GM23338 (cell line): ENCODE data around the gene BNIP3. TPM values are rescaled to one million over a fixed set of nuclear protein-coding genes. Genes with fewer than 3 reads are reported as not detected.

Experiments used
- ATAC-seq: fragments of 200-7000 bp; cut with Tn5 transposase; 3 replicates; pipeline ENCODE4 v1.9.1; 2020
- DNase-seq: peaks from one replicate; pipeline ENCODE4 v3.0.0-alpha.2; 2015; ENCODE audit warnings: low spot score
- H2AFZ ChIP-seq: fragments of 200-600 bp; sonication (generic); 2 replicates; pipeline ENCODE4 v1.8.0; 2016; ENCODE audit warnings: antibody characterized with exemption, mild to moderate bottlenecking, moderate library complexity
- H3F3A ChIP-seq: fragments of 200-600 bp; sonication (generic); replicated peaks from 2 replicates; pipeline ENCODE4 v1.8.0; 2017; ENCODE audit warnings: antibody characterized with exemption, mixed run types, low read depth
- H3K27ac ChIP-seq: fragments of 200-600 bp; sonication (generic); 2 replicates; pipeline ENCODE4 v1.6.1; 2016; ENCODE audit warnings: low read depth
- H3K27me3 ChIP-seq: fragments of 200-600 bp; sonication (generic); 2 replicates; pipeline ENCODE4 v1.8.0; 2016; ENCODE audit warnings: mild to moderate bottlenecking, mixed run types, moderate library complexity; ENCODE audit not compliant: insufficient read depth
- H3K36me3 ChIP-seq: fragments of 200-600 bp; sonication (generic); 2 replicates; pipeline ENCODE4 v1.8.0; 2016; ENCODE audit warnings: mild to moderate bottlenecking; ENCODE audit not compliant: insufficient read depth
- H3K4me1 ChIP-seq: fragments of 200-600 bp; sonication (generic); 2 replicates; pipeline ENCODE4 v1.8.0; 2016; ENCODE audit warnings: mild to moderate bottlenecking, moderate library complexity; ENCODE audit not compliant: insufficient read depth
- H3K4me2 ChIP-seq: fragments of 200-600 bp; sonication (generic); 2 replicates; pipeline ENCODE4 v1.7.1; 2017; ENCODE audit warnings: mixed run types
- H3K4me3 ChIP-seq: fragments of 200-600 bp; sonication (generic); 2 replicates; pipeline ENCODE4 v1.6.1; 2016; ENCODE audit warnings: mixed run types
- H3K79me2 ChIP-seq: fragments of 200-600 bp; sonication (generic); replicated peaks from 2 replicates; pipeline ENCODE4 v1.8.0; 2017; ENCODE audit warnings: mild to moderate bottlenecking; ENCODE audit not compliant: insufficient read depth
- H3K9me2 ChIP-seq: fragments of 200-600 bp; sonication (generic); 2 replicates; pipeline ENCODE4 v1.8.0; 2017; ENCODE audit not compliant: insufficient read depth
- H4K20me1 ChIP-seq: fragments of 200-600 bp; sonication (generic); replicated peaks from 2 replicates; pipeline ENCODE4 v1.8.0; 2017; ENCODE audit warnings: mild to moderate bottlenecking; ENCODE audit not compliant: insufficient read depth
- H3K27ac Mint-ChIP-seq: 2 replicates; pipeline ENCODE4 v1.8.0; 2020; ENCODE audit warnings: inconsistent platforms, mild to moderate bottlenecking, moderate library complexity, mixed read lengths
- H3K27me3 Mint-ChIP-seq: 3 replicates; pipeline ENCODE4 v1.8.0; 2022; ENCODE audit warnings: low read depth, mild to moderate bottlenecking, moderate library complexity, mixed read lengths, inconsistent platforms; ENCODE audit not compliant: insufficient read depth, poor library complexity
- H3K36me3 Mint-ChIP-seq: 3 replicates; pipeline ENCODE4 v1.8.0; 2021; ENCODE audit warnings: low read depth, mild to moderate bottlenecking, inconsistent platforms, moderate library complexity, mixed read lengths
- H3K4me1 Mint-ChIP-seq: 3 replicates; pipeline ENCODE4 v1.8.0; 2020; ENCODE audit warnings: mild to moderate bottlenecking, inconsistent platforms, mixed read lengths
- H3K4me3 Mint-ChIP-seq: 3 replicates; pipeline ENCODE4 v1.8.0; 2021; ENCODE audit warnings: moderate library complexity, mild to moderate bottlenecking, inconsistent platforms, mixed read lengths
- H3K9me3 Mint-ChIP-seq: 3 replicates; pipeline ENCODE4 v1.8.0; 2020; ENCODE audit warnings: moderate library complexity, mild to moderate bottlenecking, inconsistent platforms, mixed read lengths
- CTCF ChIP-seq, 2 experiments: fragments of 200-600 bp in 1 of 2; sonication (generic) in 1 of 2; conservative IDR thresholded peaks; 2 replicates each; pipeline versions ENCODE4 v1.5.1 to v1.6.1; 2016 to 2017; ENCODE audit warnings: antibody characterized with exemption in 2 of 2, low read depth in 2 of 2, mild to moderate bottlenecking in 2 of 2, moderate library complexity in 1 of 2
- ETS1 ChIP-seq: IDR thresholded peaks from 2 replicates; pipeline ENCODE4 v1.6.1; 2016; ENCODE audit warnings: antibody characterized with exemption
- ZNF462 ChIP-seq: fragments of 250-450 bp; sonication (Bioruptor Pico); IDR thresholded peaks from 2 replicates; pipeline ENCODE4 v1.5.0; 2020; ENCODE audit warnings: mild to moderate bottlenecking, moderate library complexity
- polyA plus RNA-seq: library from polyadenylated mRNA; unstranded; fragments of >200 nt; fragmentation: Nextera tagmentation; extraction: Ambion mirVana; gene quantifications from 2 replicates; pipeline ENCODE4 v1.2.1, GENCODE V29; 2016
- total RNA-seq: library from RNA; depleted of rRNA; stranded (reverse); fragments of >200 nt; shearing (Covaris generic); gene quantifications from 2 replicates; pipeline ENCODE4 v1.2.3, GENCODE V29; 2014

Gene BNIP3
- total and polyA plus RNA-seq, 2 experiments from 2014 or later, result 46.3 to 75.0 TPM

GRCh38 chr10:131936736-131937135 lies 45.0 kb downstream of the BNIP3 start:
- TF ChIP-seq CTCF (conservative IDR thresholded peaks at IDR 0.05; ENCODE audit: low read depth in 2 of 2) (no peak), ZNF462 (CRISPR knock-in tag) (no peak), ETS1 (no peak)
- no peak for ATAC-seq
- Histone ChIP-seq H3K4me2 (no peak overlapping the region), H3F3A (0 out of 2 replicates have a peak, but pooled peaks cover 4% of the 10 kb centered on the region), H3K4me3 (no peak overlapping the region), H4K20me1 (peaks cover 48% of the 10 kb centered on the region), H3K79me2 (peaks cover 68% of the 10 kb centered on the region), H2AFZ (no peak overlapping the region), H3K4me1 (peaks cover 6% of the 10 kb centered on the region; the same call in 1 of the 2 replicates), H3K9me2 (no peaks in the 10 kb centered on the region), H3K36me3 (peaks cover 22% of the 10 kb centered on the region), H3K27ac (no peak overlapping the region), H3K27me3 (no peaks in the 10 kb centered on the region)
- H3K4me3 Mint-ChIP-seq, result no peak overlapping the region
- peaks cover 9% of the 10 kb centered on the region; the same call in 2 of the 3 replicates for H3K4me1 Mint-ChIP-seq
- peaks cover 50% of the 10 kb centered on the region for H3K36me3 Mint-ChIP-seq
- no peaks in the 10 kb centered on the region; the same call in 2 of the 3 replicates for H3K9me3 Mint-ChIP-seq
- H3K27me3 Mint-ChIP-seq, result peaks cover 5% of the 10 kb centered on the region
- no peak for DNase-seq
- no peak overlapping the region; the same call in 1 of the 2 replicates for H3K27ac Mint-ChIP-seq
